ENCODE measurements around the gene GPR153. TPM values are rescaled to one million over a fixed set of nuclear protein-coding genes. Genes with fewer than 3 reads are reported as not detected.

The GPR153 gene
- total RNA-seq, 4 donors from 2014 or later: 5.6 to 12.3 (median 10.2) TPM

DNA sequence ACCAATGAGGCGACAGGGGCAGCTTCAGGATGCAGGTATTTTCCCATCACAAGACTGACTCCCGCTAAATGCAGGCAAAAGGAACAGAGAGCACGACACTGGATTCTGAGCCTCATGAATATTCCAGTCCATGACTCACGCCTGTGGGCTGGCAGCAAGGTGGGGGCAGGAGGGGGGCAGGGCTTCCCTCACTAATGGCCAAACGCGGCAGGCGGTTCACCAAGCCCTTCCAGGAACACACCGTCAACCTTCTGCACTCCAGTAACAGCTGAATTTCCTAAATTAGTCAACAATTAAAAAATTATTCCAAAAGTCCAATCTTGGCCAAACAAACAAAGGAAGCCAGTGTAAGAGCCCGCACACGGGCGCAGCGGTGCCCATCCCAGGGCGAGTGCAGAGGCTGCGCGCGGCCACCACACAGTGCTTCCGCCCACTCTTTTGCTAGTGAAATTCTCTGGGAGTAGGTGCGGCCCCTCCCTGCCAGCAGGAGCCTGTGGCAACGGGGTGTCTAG, 12.5 kb upstream of the GPR153 start:
- TF ChIP-seq POLR2A (IDR thresholded peaks at IDR 0.05): no peak
- TF ChIP-seq, protein P1, sequence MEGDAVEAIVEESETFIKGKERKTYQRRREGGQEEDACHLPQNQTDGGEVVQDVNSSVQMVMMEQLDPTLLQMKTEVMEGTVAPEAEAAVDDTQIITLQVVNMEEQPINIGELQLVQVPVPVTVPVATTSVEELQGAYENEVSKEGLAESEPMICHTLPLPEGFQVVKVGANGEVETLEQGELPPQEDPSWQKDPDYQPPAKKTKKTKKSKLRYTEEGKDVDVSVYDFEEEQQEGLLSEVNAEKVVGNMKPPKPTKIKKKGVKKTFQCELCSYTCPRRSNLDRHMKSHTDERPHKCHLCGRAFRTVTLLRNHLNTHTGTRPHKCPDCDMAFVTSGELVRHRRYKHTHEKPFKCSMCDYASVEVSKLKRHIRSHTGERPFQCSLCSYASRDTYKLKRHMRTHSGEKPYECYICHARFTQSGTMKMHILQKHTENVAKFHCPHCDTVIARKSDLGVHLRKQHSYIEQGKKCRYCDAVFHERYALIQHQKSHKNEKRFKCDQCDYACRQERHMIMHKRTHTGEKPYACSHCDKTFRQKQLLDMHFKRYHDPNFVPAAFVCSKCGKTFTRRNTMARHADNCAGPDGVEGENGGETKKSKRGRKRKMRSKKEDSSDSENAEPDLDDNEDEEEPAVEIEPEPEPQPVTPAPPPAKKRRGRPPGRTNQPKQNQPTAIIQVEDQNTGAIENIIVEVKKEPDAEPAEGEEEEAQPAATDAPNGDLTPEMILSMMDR (IDR thresholded peaks at IDR 0.05): no peak
- Histone ChIP-seq H3K4me1 (peaks cover 0 to 50% (median 19%) of the 10 kb centered on the region in 3 donors), H3K9me3 (no peaks in the 10 kb centered on the region), H3K4me3 (no peak overlapping the region), H3K36me3 (no peaks in the 10 kb centered on the region), H3K27ac (no peak overlapping the region), H3K27me3 (no peaks in the 10 kb centered on the region)
- 35 to 67% methylated on average over 3 to 13 of the region's 19 CpGs for WGBS, 2 donors
- no peak for DNase-seq
- intact Hi-C loops (cut with DNase I): no loop called here

DNA sequence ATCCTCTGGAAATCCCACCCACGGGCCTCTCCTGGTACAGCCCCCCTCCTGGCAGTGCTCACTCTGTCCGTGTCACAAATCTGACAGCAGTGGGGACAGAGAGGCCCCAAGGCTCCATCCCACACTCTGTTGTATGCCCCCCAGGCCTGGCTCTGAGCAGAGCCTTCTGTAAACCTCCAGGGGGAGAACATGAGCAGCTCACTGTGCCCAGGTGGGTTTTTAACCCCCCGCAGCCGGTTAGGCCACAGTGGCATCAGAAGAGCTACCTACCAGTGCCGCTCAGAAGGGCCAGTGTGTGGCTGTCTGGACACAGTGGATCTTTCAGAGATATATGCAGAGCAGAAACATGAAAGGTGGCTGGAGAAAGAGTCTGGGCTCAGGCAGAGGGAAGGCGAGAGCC, 12.0 kb upstream of the GPR153 start:
- no peak for TF ChIP-seq POLR2A (IDR thresholded peaks at IDR 0.05)
- TF ChIP-seq, protein P1 (IDR thresholded peaks at IDR 0.05): no peak
- intact Hi-C loops (cut with DNase I): no loop called here
- H3K27ac ChIP-seq: no peak overlapping the region
- peaks cover 0 to 50% (median 19%) of the 10 kb centered on the region in 3 donors for H3K4me1 ChIP-seq
- H3K27me3 ChIP-seq: no peaks in the 10 kb centered on the region
- no peaks in the 10 kb centered on the region for H3K36me3 ChIP-seq
- no peak overlapping the region for H3K4me3 ChIP-seq
- 79 to 83% methylated on average over 1 to 3 of the region's 6 CpGs for WGBS, 2 donors
- DNase-seq: no peak
- H3K9me3 ChIP-seq: no peaks in the 10 kb centered on the region

DNA sequence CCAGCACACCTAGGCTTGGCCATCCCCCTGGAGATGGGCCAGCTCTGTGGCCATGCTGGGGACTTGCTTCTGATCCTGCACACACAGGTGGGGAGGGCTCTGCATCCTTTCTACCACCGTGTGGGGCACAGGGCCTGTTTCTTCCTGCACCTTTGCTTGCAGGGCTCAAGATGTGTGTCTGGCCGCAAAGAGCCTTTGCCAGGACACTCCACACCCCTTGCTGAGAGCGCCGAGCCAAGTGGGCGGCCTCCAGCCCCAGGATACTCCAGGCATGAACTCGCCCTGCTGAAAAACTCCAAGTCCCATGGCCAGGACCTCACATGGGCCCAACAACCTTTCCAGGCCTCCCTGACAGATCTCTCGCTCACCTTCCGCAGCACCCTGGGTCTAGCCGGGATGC, 11.6 kb upstream of the GPR153 start:
- H3K27ac ChIP-seq: no peak overlapping the region
- H3K36me3 ChIP-seq: no peaks in the 10 kb centered on the region
- no peak for TF ChIP-seq POLR2A (IDR thresholded peaks at IDR 0.05)
- TF ChIP-seq, protein P1 (IDR thresholded peaks at IDR 0.05): no peak
- intact Hi-C loops (cut with DNase I): no loop called here
- peaks cover 0 to 52% (median 22%) of the 10 kb centered on the region in 3 donors for H3K4me1 ChIP-seq
- no peak for DNase-seq
- no peak overlapping the region for H3K4me3 ChIP-seq
- no peaks in the 10 kb centered on the region for H3K27me3 ChIP-seq
- H3K9me3 ChIP-seq: no peaks in the 10 kb centered on the region
- 20 to 75% methylated on average over 1 to 8 of the region's 9 CpGs for WGBS, 2 donors

DNA sequence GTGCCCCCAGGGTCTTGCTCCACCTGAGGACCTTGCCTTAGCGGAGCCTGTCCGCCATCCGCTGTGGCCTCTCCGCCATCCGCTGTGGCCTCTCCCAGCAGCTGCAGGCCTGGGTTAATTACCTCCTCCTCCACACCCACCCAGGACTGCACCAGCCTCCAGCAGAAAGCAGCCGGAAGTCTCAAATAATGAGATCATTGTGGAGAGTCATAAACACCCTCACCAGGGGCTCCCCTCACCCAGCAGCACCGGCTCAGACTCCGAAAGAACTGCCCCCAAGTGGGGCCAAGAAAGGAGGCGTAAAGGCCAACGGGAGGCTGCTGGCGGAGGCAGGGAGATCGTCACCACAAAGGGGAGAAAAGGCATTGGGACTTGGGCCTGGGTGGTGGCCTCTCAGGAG, 10.7 kb upstream of the GPR153 start:
- TF ChIP-seq POLR2A (IDR thresholded peaks at IDR 0.05): no peak
- TF ChIP-seq, protein P1 (IDR thresholded peaks at IDR 0.05): no peak
- Histone ChIP-seq H3K27ac (no peak overlapping the region), H3K4me1 (peaks cover 0 to 53% (median 23%) of the 10 kb centered on the region in 3 donors), H3K9me3 (no peaks in the 10 kb centered on the region), H3K27me3 (no peaks in the 10 kb centered on the region), H3K36me3 (no peaks in the 10 kb centered on the region), H3K4me3 (no peak overlapping the region)
- intact Hi-C loops (cut with DNase I): no loop called here
- 85 to 90% methylated on average over 3 to 9 of the region's 12 CpGs for whole genome bisulfite sequencing, 2 donors
- DNase-seq: no peak

DNA sequence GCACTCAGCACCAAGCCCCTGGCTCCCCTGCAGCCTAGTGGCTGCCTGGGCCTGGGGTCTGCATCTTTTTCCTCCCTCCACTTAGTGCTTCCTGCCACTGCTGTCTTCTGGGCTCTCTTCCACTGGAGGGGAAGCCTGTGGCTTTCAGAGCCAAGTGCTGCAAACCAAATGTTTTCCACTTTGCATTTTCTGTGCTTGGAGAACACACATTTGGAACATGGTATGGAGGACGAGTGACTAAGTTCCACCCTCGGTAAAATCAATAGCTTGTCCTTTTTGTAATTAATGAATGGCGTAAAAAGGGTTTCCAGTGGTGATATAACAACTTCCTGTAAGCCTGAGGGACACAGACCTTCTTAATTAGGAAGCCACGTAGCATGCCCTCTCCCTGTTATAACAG, 10.1 kb upstream of the GPR153 start:
- H3K27me3 ChIP-seq: no peaks in the 10 kb centered on the region
- TF ChIP-seq, protein P1 (IDR thresholded peaks at IDR 0.05): no peak
- TF ChIP-seq POLR2A (IDR thresholded peaks at IDR 0.05): no peak
- no peak overlapping the region for H3K4me3 ChIP-seq
- 76 to 77% methylated on average over 4 of the region's 4 CpGs for WGBS, 2 donors
- no peak overlapping the region for H3K27ac ChIP-seq
- no peaks in the 10 kb centered on the region for H3K9me3 ChIP-seq
- intact Hi-C loops (cut with DNase I): no loop called here
- DNase-seq: no peak
- peaks cover 0 to 47% (median 19%) of the 10 kb centered on the region in 3 donors for H3K4me1 ChIP-seq
- H3K36me3 ChIP-seq: no peaks in the 10 kb centered on the region
